WTC11 (cell line): ENCODE data around the gene SSU72. TPM values are rescaled to one million over a fixed set of nuclear protein-coding genes. Genes with fewer than 3 reads are reported as not detected.

Experiments used
- ATAC-seq: fragments of 200-7000 bp; cut with Tn5 transposase; 2 replicates; pipeline ENCODE4 v1.10.0; 2021; ENCODE audit warnings: mild to moderate bottlenecking, moderate library complexity
- CTCF ChIA-PET: fragments of 300-600 bp; sonication (Branson Sonifier 250); formaldehyde crosslinking; loops from one replicate; lab custom pipeline; 2021; ENCODE audit warnings: antibody characterized with exemption; lab: Charles Lee
- POLR2A ChIA-PET: fragments of 350-600 bp; sonication (Branson Sonifier 250); formaldehyde crosslinking; loops from one replicate; lab custom pipeline; 2021; ENCODE audit warnings: antibody characterized with exemption; lab: Charles Lee
- DNase-seq: peaks from one replicate; pipeline ENCODE4 v3.0.0; 2021; ENCODE audit warnings: low spot score
- H3K27ac Mint-ChIP-seq: 2 replicates; pipeline ENCODE4 v1.8.0; 2021; ENCODE audit warnings: mixed read lengths
- H3K27me3 Mint-ChIP-seq: 2 replicates; pipeline ENCODE4 v1.8.0; 2021; ENCODE audit warnings: low read depth, mild to moderate bottlenecking, moderate library complexity, mixed read lengths
- H3K36me3 Mint-ChIP-seq: 2 replicates; pipeline ENCODE4 v1.8.0; 2021; ENCODE audit warnings: mixed read lengths
- H3K4me1 Mint-ChIP-seq: 2 replicates; pipeline ENCODE4 v1.8.0; 2022; ENCODE audit warnings: mixed read lengths
- H3K4me3 Mint-ChIP-seq: 2 replicates; pipeline ENCODE4 v1.8.0; 2021; ENCODE audit warnings: mild to moderate bottlenecking, moderate library complexity, mixed read lengths
- H3K9me3 Mint-ChIP-seq: 2 replicates; pipeline ENCODE4 v1.8.0; 2021; ENCODE audit warnings: mixed read lengths
- AR ChIP-seq: fragments of 250-450 bp; sonication (Bioruptor Pico); IDR thresholded peaks from 2 replicates; pipeline ENCODE4 v1.9.0; 2021; ENCODE audit warnings: mild to moderate bottlenecking
- CBFB ChIP-seq: sonication (generic); formaldehyde crosslinking; IDR thresholded peaks from 2 replicates; pipeline ENCODE4 v1.8.1; 2022; ENCODE audit warnings: mild to moderate bottlenecking, low read depth, missing genetic modification reagents
- E2F1 ChIP-seq: sonication (generic); formaldehyde crosslinking; IDR thresholded peaks from 2 replicates; pipeline ENCODE4 v1.8.0; 2022; ENCODE audit warnings: mild to moderate bottlenecking, missing genetic modification reagents
- EMX1 ChIP-seq: fragments of 250-450 bp; sonication (Bioruptor Pico); IDR thresholded peaks from 2 replicates; pipeline ENCODE4 v1.8.0; 2021; ENCODE audit warnings: mild to moderate bottlenecking
- FOXK1 ChIP-seq: sonication (generic); formaldehyde crosslinking; IDR thresholded peaks from 2 replicates; pipeline ENCODE4 v1.8.0; 2022; ENCODE audit warnings: mild to moderate bottlenecking, moderate library complexity, missing genetic modification reagents
- JAZF1 ChIP-seq: fragments of 250-450 bp; sonication (Bioruptor Pico); IDR thresholded peaks from 2 replicates; pipeline ENCODE4 v1.9.0; 2021; ENCODE audit warnings: moderate library complexity, mild to moderate bottlenecking, inconsistent platforms
- JUN ChIP-seq: sonication (generic); formaldehyde crosslinking; IDR thresholded peaks from 2 replicates; pipeline ENCODE4 v1.8.0; 2023; ENCODE audit warnings: mild to moderate bottlenecking, missing genetic modification reagents
- MLX ChIP-seq: sonication (generic); formaldehyde crosslinking; IDR thresholded peaks from 2 replicates; pipeline ENCODE4 v1.8.1; 2023; ENCODE audit warnings: mild to moderate bottlenecking, missing genetic modification reagents, moderate library complexity
- USF1 ChIP-seq: sonication (generic); formaldehyde crosslinking; IDR thresholded peaks from 2 replicates; pipeline ENCODE4 v1.8.0; 2022; ENCODE audit warnings: mild to moderate bottlenecking, missing genetic modification reagents
- ZBTB21 ChIP-seq: sonication (generic); formaldehyde crosslinking; IDR thresholded peaks from 2 replicates; pipeline ENCODE4 v1.8.1; 2023; ENCODE audit warnings: mild to moderate bottlenecking, missing genetic modification reagents, borderline replicate concordance
- ZNF512 ChIP-seq: sonication (generic); formaldehyde crosslinking; IDR thresholded peaks from 2 replicates; pipeline ENCODE4 v1.8.1; 2022; ENCODE audit warnings: missing genetic modification reagents, borderline replicate concordance
- total RNA-seq: library from RNA; stranded (reverse); gene quantifications from 3 replicates; pipeline ENCODE4 v1.2.3, GENCODE V29; 2021

Gene SSU72
- total RNA-seq, 1 experiment from 2014 or later, result 158 TPM

- TF ChIP-seq E2F1 (CRISPR knock-in tag) (no peak), CBFB (CRISPR knock-in tag) (no peak), AR (no peak)
Observed at GRCh38 chr1:1548591-1548990, 26.1 kb downstream of the SSU72 start (continued).

- no peaks in the 10 kb centered on the region for H3K4me1 Mint-ChIP-seq
- POLR2A ChIA-PET, result no interaction called here
- CTCF ChIA-PET, result no interaction called here
Observed at GRCh38 chr1:1547476-1547875, 27.2 kb downstream of the SSU72 start.

More at GRCh38 chr1:1547476-1547875, 27.2 kb downstream of the SSU72 start:
- ATAC-seq (no peak), DNase-seq (no peak)
- peaks cover 2% of the 10 kb centered on the region; the same call in 1 of the 2 replicates for H3K36me3 Mint-ChIP-seq
- H3K4me3 Mint-ChIP-seq, result no peak overlapping the region
- H3K27me3 Mint-ChIP-seq, result no peaks in the 10 kb centered on the region; the same call in 1 of the 2 replicates
- H3K9me3 Mint-ChIP-seq, result no peaks in the 10 kb centered on the region
- H3K27ac Mint-ChIP-seq, result no peak overlapping the region
- TF ChIP-seq JAZF1 (no peak), USF1 (CRISPR knock-in tag) (no peak), E2F1 (CRISPR knock-in tag) (no peak), AR (no peak), EMX1 (CRISPR knock-in tag) (no peak), CBFB (CRISPR knock-in tag) (no peak), FOXK1 (CRISPR knock-in tag) (no peak), JUN (CRISPR knock-in tag) (no peak), MLX (CRISPR knock-in tag) (no peak), ZNF512 (CRISPR knock-in tag) (no peak), ZBTB21 (CRISPR knock-in tag) (no peak)
- TF ChIP-seq, all 79 proteins: peak for 0
